HEK293 (cell line): ENCODE measurements around the gene LRRC27.

ENCODE experiments used
- CTCF ChIA-PET: fragments of 350-600 bp; formaldehyde crosslinking; extraction: SDS; loops from one replicate; lab custom pipeline; 2021; ENCODE audit warnings: antibody characterized with exemption; lab: Yijun Ruan, JAX
- POLR2A ChIA-PET: fragments of 300-600 bp; formaldehyde crosslinking; extraction: SDS; loops from one replicate; lab custom pipeline; 2020; ENCODE audit warnings: antibody characterized with exemption, inconsistent platforms; lab: Yijun Ruan, JAX
- H3K27ac ChIP-seq: fragments of 200-500 bp; sonication (Bioruptor generic); 2 replicates; pipeline ENCODE4 v1.5.1; 2014; ENCODE audit warnings: low read depth, low read length, control low read depth, inconsistent platforms; ENCODE audit errors: extremely low read depth
- H3K36me3 ChIP-seq, 2 experiments: fragments of 200-500 bp in 1 of 2; sonication (Bioruptor generic) in 1 of 2; 1 replicate in 1 of 2; 2 replicates in 1 of 2; pipeline ENCODE4 v1.5.1; 2014 to 2017; ENCODE audit warnings: inconsistent platforms in 2 of 2, low read length in 2 of 2; ENCODE audit not compliant: control insufficient read depth in 2 of 2, insufficient read depth in 1 of 2
- H3K4me1 ChIP-seq: fragments of 200-500 bp; sonication (Bioruptor generic); 2 replicates; pipeline ENCODE4 v1.5.1; 2014; ENCODE audit warnings: mild to moderate bottlenecking, low read length, inconsistent platforms; ENCODE audit not compliant: control insufficient read depth, insufficient read depth
- H3K4me3 ChIP-seq: 2 replicates; pipeline ENCODE4 v1.5.1; 2011; ENCODE audit warnings: low read depth, mild to moderate bottlenecking, control low read depth, low read length, moderate library complexity
- H3K9me3 ChIP-seq: fragments of 200-500 bp; sonication (Bioruptor generic); 2 replicates; pipeline ENCODE4 v1.5.1; 2014; ENCODE audit warnings: low read depth, low read length, inconsistent platforms; ENCODE audit not compliant: control insufficient read depth, insufficient read depth
- IKZF3 ChIP-seq: fragments of 450-650 bp; IDR thresholded peaks from 2 replicates; pipeline ENCODE4 v1.5.0; 2018; ENCODE audit warnings: missing biosample characterization, mild to moderate bottlenecking, missing genetic modification characterization, moderate library complexity
- KLF8 ChIP-seq: fragments of 450-650 bp; formaldehyde crosslinking; IDR thresholded peaks from 2 replicates; pipeline ENCODE4 v1.5.1; 2016; ENCODE audit warnings: missing biosample characterization, missing genetic modification characterization
- MZF1 ChIP-seq: fragments of 450-650 bp; formaldehyde crosslinking; IDR thresholded peaks from 2 replicates; pipeline ENCODE4 v1.5.1; 2017; ENCODE audit warnings: missing biosample characterization, missing genetic modification characterization, borderline replicate concordance
- SCRT2 ChIP-seq: fragments of 450-650 bp; formaldehyde crosslinking; IDR thresholded peaks from 2 replicates; pipeline ENCODE4 v1.5.1; 2016; ENCODE audit warnings: missing biosample characterization, missing genetic modification characterization
- YY1 ChIP-seq: fragments of 450-650 bp; formaldehyde crosslinking; IDR thresholded peaks from 2 replicates; pipeline ENCODE4 v1.5.1; 2018; ENCODE audit warnings: missing biosample characterization, missing genetic modification characterization
- ZBTB26 ChIP-seq: fragments of 450-650 bp; formaldehyde crosslinking; optimal IDR thresholded peaks from 2 replicates; pipeline ENCODE3; 2016; ENCODE audit warnings: missing biosample characterization, mild to moderate bottlenecking, missing genetic modification characterization
- ZFHX2 ChIP-seq: fragments of 450-650 bp; formaldehyde crosslinking; conservative IDR thresholded peaks from 2 replicates; pipeline ENCODE4 v1.5.1; 2016; ENCODE audit warnings: missing biosample characterization, missing genetic modification characterization
- ZNF132 ChIP-seq: fragments of 450-650 bp; formaldehyde crosslinking; IDR thresholded peaks from 2 replicates; pipeline ENCODE4 v1.5.1; 2017; ENCODE audit warnings: missing biosample characterization, missing genetic modification characterization, borderline replicate concordance
- ZNF140 ChIP-seq: fragments of 450-650 bp; formaldehyde crosslinking; IDR thresholded peaks from 2 replicates; pipeline ENCODE4 v1.5.1; 2016; ENCODE audit warnings: missing biosample characterization, missing genetic modification characterization
- ZNF174 ChIP-seq: fragments of 450-650 bp; formaldehyde crosslinking; IDR thresholded peaks from 2 replicates; pipeline ENCODE4 v1.5.0; 2017; ENCODE audit warnings: missing biosample characterization, mild to moderate bottlenecking, missing genetic modification characterization
- ZNF211 ChIP-seq: fragments of 450-650 bp; formaldehyde crosslinking; IDR thresholded peaks from 2 replicates; pipeline ENCODE4 v1.5.1; 2016; ENCODE audit warnings: low read depth, missing biosample characterization, missing genetic modification characterization
- ZNF302 ChIP-seq: fragments of 450-650 bp; formaldehyde crosslinking; IDR thresholded peaks from 2 replicates; pipeline ENCODE4 v1.5.1; 2016; ENCODE audit warnings: missing biosample characterization, missing genetic modification characterization, low read depth
- ZNF37A ChIP-seq: fragments of 450-650 bp; IDR thresholded peaks from 2 replicates; pipeline ENCODE4 v1.5.1; 2018; ENCODE audit warnings: missing biosample characterization, missing genetic modification characterization
- ZNF394 ChIP-seq: fragments of 450-650 bp; formaldehyde crosslinking; IDR thresholded peaks from 2 replicates; pipeline ENCODE4 v1.5.1; 2016; ENCODE audit warnings: missing biosample characterization, missing genetic modification characterization, mild to moderate bottlenecking, moderate library complexity, borderline replicate concordance
- ZNF404 ChIP-seq: fragments of 450-650 bp; formaldehyde crosslinking; IDR thresholded peaks from 2 replicates; pipeline ENCODE4 v1.5.1; 2017; ENCODE audit warnings: missing biosample characterization, missing genetic modification characterization
- ZNF416 ChIP-seq: fragments of 450-650 bp; formaldehyde crosslinking; IDR thresholded peaks from 2 replicates; pipeline ENCODE4 v1.5.1; 2016; ENCODE audit warnings: missing biosample characterization, missing genetic modification characterization
- ZSCAN18 ChIP-seq: fragments of 450-650 bp; formaldehyde crosslinking; IDR thresholded peaks from 2 replicates; pipeline ENCODE4 v1.5.1; 2016; ENCODE audit warnings: missing biosample characterization, missing genetic modification characterization
- TF ChIP-seq, protein P1 (sequence below): fragments of 450-650 bp; formaldehyde crosslinking; IDR thresholded peaks from 2 replicates; pipeline ENCODE4 v1.5.1; 2017; ENCODE audit warnings: missing biosample characterization, missing genetic modification characterization
- TF ChIP-seq, protein P2 (sequence below): sonication (generic); formaldehyde crosslinking; IDR thresholded peaks from 2 replicates; pipeline ENCODE4 v1.8.1; 2022; ENCODE audit warnings: mild to moderate bottlenecking, moderate library complexity, missing genetic modification reagents

The LRRC27 gene

DNA sequence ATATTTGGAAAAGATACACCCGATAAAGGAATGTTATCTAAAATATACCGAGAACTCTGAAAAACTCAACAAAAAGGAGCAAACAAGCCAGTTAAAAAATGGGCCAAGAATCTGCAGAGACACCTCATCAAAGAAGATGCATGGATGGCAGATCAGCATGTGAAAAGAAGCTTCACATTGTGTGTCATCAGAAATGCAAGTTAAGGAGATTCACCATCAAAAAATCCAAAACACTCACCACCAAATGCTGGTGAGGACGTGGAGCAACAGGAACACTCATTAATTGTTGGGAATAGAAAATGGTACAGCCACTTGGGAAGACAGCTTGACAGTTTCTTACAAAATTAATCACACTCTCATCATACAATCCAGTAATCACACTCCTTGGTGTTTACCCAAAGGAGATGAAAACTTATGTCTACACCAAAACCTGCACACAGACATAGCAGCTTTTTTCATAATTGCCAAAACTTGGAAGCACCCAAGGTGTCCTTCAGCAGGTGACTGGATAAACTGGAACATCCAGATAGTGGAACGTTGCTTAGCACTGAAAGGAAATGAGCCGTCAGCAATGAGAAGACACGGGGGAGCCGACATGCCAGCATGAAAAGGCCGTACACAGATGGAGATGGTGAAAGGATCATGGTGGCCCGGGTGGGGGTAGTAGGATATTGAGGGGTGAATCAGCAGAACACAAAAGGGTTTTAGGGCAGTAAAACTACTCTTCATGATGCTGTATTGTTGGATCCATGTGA is 37.1 kb downstream of the LRRC27 start (continued):
- no peak for TF ChIP-seq IKZF3

DNA sequence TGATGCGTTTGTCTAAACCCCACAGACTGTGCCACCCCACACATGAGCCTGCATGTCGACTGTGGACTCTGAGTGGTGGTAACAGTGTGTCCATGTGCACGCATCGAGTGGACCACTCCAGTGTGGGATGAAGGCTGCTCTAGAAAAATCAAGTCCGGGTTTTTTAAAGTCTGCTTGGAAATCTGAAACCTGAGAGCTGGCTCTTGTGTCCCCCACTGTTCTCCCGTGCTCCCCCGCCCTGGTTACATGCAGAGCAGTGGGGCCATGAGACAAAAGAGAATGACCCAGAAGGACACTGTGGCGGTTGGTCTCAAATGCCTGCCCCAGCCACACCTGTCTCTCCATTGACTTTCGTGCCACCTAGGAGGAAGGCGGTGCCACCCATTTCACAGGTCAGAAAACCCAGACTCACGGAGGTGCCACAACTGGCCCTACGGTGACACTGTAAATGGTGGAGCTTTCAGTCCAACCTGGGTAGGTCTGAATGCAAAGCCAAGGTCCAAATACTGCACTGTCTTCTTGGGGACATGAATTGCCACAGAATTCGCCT is 37.7 kb downstream of the LRRC27 start:
- no peak for TF ChIP-seq ZNF37A (tag by site-specific recombination)
- TF ChIP-seq ZNF404: no peak
- TF ChIP-seq ZSCAN18 (tag by site-specific recombination): no peak
- no peak for TF ChIP-seq ZNF416 (tag by site-specific recombination)
- TF ChIP-seq ZFHX2: no peak
- TF ChIP-seq ZNF174 (tag by site-specific recombination): no peak
- TF ChIP-seq MZF1 (tag by site-specific recombination): no peak
- no peak for TF ChIP-seq ZNF140 (tag by site-specific recombination)
- no peak for TF ChIP-seq ZNF302 (tag by site-specific recombination)
- no peak for TF ChIP-seq SCRT2 (tag by site-specific recombination)
- no peak for TF ChIP-seq YY1 (tag by site-specific recombination)
- no peak for TF ChIP-seq ZNF132 (tag by site-specific recombination)
- no peak for TF ChIP-seq ZNF394 (tag by site-specific recombination)
- no peak for TF ChIP-seq KLF8 (tag by site-specific recombination)
- TF ChIP-seq ZNF211 (tag by site-specific recombination): no peak
- no peak for TF ChIP-seq ZBTB26 (tag by site-specific recombination)
- ChIA-PET CTCF (interaction anchor here (1.8 kb wide), 1 partner anchor 9 kb away, joined by 6 read pairs; no protein-coding TSS in a partner anchor), POLR2A (no interaction called here)
- Histone ChIP-seq H3K4me1 (no peaks in the 10 kb centered on the region), H3K27ac (no peak overlapping the region), H3K4me3 (no peak overlapping the region), H3K9me3 (no peaks in the 10 kb centered on the region), H3K36me3 (peaks cover 0 to 3% of the 10 kb centered on the region in 2 experiments; a peak in 1 of 3 replicates)

DNA sequence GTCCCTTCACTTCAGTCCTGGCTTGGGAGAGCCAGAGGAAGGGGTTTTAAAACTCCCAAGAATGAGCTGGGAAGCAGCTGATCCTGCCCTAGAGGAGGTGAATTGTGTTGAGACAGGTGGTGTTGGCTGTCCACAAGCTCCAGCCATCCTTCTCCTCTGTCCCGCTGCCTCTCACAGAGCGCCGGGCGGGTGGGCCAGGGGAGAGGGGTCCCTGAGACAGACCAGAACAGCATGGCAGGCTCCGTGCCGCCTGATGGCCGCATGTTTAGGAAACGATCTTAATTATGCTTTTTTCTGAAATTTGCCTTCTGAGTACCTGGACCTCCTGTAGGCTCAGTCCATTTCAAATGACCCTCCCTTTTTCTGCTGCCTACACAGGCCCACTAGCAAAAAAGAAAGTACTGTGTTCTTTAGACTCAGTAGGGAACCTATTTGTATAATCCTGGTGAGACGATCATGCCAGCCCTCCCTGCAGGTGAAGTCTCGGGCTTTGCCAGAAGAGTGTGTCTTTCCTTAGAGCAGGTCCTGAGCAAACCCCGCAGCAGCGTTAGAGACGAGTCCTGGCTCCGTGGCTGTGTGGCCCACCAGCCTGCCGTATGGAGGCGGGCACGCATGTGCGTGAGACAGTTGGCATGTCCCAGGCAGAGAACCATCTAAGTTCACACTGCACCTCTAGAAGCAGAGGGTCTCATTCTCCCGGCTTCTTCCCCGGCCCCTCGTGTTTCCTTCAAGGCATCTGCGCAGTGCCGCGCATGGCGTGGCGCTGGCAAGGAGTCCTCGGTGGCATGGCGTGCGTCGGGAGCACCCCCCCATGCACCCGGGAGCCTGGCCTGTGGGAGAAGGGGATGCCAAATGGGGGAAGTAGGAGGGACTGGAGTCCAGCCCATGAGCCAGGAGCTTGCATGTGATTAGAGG is 38.7 kb downstream of the LRRC27 start:
- Histone ChIP-seq H3K36me3 (peaks cover 0 to 3% of the 10 kb centered on the region in 2 experiments; a peak in 1 of 3 replicates), H3K4me3 (no peak overlapping the region), H3K4me1 (no peaks in the 10 kb centered on the region), H3K27ac (no peak overlapping the region), H3K9me3 (no peaks in the 10 kb centered on the region)
- CTCF ChIA-PET: interaction anchor here (0.5 to 2.2 kb wide), 2 partner anchors 10 to 12 kb away, joined by 3 to 10 read pairs; no protein-coding TSS in a partner anchor
- POLR2A ChIA-PET: no interaction called here
- TF ChIP-seq, protein P1, sequence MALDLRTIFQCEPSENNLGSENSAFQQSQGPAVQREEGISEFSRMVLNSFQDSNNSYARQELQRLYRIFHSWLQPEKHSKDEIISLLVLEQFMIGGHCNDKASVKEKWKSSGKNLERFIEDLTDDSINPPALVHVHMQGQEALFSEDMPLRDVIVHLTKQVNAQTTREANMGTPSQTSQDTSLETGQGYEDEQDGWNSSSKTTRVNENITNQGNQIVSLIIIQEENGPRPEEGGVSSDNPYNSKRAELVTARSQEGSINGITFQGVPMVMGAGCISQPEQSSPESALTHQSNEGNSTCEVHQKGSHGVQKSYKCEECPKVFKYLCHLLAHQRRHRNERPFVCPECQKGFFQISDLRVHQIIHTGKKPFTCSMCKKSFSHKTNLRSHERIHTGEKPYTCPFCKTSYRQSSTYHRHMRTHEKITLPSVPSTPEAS (tag by site-specific recombination): no peak
- TF ChIP-seq MZF1 (tag by site-specific recombination): no peak
- TF ChIP-seq, protein P2, sequence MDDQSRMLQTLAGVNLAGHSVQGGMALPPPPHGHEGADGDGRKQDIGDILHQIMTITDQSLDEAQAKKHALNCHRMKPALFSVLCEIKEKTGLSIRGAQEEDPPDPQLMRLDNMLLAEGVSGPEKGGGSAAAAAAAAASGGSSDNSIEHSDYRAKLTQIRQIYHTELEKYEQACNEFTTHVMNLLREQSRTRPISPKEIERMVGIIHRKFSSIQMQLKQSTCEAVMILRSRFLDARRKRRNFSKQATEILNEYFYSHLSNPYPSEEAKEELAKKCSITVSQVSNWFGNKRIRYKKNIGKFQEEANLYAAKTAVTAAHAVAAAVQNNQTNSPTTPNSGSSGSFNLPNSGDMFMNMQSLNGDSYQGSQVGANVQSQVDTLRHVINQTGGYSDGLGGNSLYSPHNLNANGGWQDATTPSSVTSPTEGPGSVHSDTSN (CRISPR knock-in tag): no peak
